Myocyte (in vitro differentiated cells): ENCODE data around the gene RPTOR. TPM values are rescaled to one million over a fixed set of nuclear protein-coding genes. Genes with fewer than 3 reads are reported as not detected.

Experiments
- DNase-seq: peaks from one replicate; pipeline ENCODE4 v3.0.0-alpha.2; 2012; ENCODE audit warnings: low read depth
- total RNA-seq: library from RNA; depleted of rRNA; stranded (reverse); fragments of >200 nt; gene quantifications from 2 replicates; pipeline ENCODE4 v1.2.3, GENCODE V29; 2014

RPTOR gene
- total RNA-seq, 1 donor from 2014 or later, result 18.0 TPM

GRCh38 chr17:80902197-80902962 is 357.7 kb downstream of the RPTOR start:
- no peak for DNase-seq

GRCh38 chr17:80902963-80903611 is 358.4 kb downstream of the RPTOR start:
- DNase-seq, result no peak

GRCh38 chr17:80904036-80904753 is 359.6 kb downstream of the RPTOR start:
- no peak for DNase-seq

GRCh38 chr17:80905586-80906230 is 361.1 kb downstream of the RPTOR start:
- no peak for DNase-seq

- no peak for DNase-seq
Observed at GRCh38 chr17:80906364-80907259, 362.0 kb downstream of the RPTOR start.

GRCh38 chr17:80907281-80907680 is 362.6 kb downstream of the RPTOR start:
- no peak for DNase-seq

GRCh38 chr17:80908211-80908610 is 363.6 kb downstream of the RPTOR start:
- no peak for DNase-seq

GRCh38 chr17:80908776-80909175 is 364.1 kb downstream of the RPTOR start:
- DNase-seq, result no peak

- DNase-seq, result no peak
Observed at GRCh38 chr17:80909635-80910034, 365.0 kb downstream of the RPTOR start.

GRCh38 chr17:80910043-80910442 is 365.4 kb downstream of the RPTOR start:
- no peak for DNase-seq

- no peak for DNase-seq
Observed at GRCh38 chr17:80912476-80912875, 367.8 kb downstream of the RPTOR start.

GRCh38 chr17:80913928-80914821 is 369.5 kb downstream of the RPTOR start:
- DNase-seq, result no peak

- no peak for DNase-seq
Observed at GRCh38 chr17:80916246-80916645, 371.6 kb downstream of the RPTOR start.

- DNase-seq, result no peak
Observed at GRCh38 chr17:80917716-80918560, 373.3 kb downstream of the RPTOR start.

GRCh38 chr17:80918731-80919130 is 374.1 kb downstream of the RPTOR start:
- DNase-seq, result no peak

GRCh38 chr17:80919331-80920311 is 375.0 kb downstream of the RPTOR start:
- DNase-seq, result no peak

- no peak for DNase-seq
Observed at GRCh38 chr17:80920441-80920840, 375.8 kb downstream of the RPTOR start.
